ENCODE measurements around the gene DGCR6L.
"Not testable (repeated sequence)": the region's sequence is repeated elsewhere in the genome, so short reads cannot be mapped to it uniquely, and the experiment has no call there.

Gene DGCR6L

DNA sequence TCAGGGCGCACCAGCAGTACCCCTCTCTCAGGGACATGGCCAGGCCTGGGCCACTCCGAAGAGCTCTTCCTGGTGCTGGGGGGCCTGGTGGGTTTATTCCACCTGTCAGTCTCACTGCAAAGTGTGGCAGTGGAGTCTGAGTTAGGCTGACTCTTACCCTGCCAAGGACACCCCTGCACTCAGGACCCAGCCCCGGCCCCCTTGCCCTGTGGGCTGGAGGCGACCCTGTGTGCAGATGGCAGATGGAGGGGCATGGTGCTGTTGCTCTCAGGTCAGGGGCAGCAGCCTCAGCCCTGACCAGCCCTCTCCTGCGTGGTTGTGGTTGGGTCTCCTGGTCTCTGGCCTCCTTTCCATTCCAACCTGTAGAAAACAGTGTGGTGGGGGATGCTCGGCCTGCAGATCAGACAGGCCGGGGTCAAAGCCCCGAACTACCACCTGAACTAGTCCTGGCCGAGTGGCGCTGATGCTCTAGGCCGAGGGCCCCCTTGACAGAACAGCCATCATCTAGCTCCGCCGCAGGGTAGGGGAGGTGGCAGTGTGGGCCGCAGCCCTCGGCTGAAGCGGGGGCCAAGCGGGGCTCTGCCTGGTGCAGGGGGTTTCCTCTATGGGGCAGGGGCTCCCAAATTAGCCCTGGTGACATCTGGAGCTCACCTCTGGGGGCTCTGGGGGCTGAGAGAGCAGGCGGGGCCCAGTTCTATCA is 41.8 kb downstream of the DGCR6L start:
- H3K27ac ChIP-seq (ENCODE audit: low read depth, low read length); H3K27me3 ChIP-seq (ENCODE audit: insufficient read depth, low read length): not testable (repeated sequence)
- 83% methylated on average over 16 of the region's 18 CpGs for WGBS

DNA sequence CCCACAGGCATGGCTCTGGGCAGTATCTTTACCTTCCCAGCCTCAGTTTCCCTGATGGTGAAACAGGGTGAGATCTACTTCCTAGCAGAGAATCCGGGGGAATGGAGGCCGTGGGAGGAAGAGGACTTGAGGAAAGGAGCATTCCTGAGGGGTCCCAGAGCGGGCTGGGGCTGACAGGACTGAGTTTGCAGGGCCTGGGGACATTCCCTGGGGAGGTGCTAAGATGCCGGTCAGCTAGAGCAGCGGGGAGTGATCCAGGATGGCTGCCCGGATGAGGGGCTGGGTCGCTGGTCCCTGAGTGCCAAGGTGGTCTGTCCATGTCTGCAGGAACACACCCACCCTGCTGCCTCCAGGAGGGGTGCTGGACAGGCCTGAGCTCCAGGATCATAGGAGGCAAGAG is 43.4 kb downstream of the DGCR6L start:
- H3K9me3 ChIP-seq (ENCODE audit: insufficient read depth, low read depth, low read length): no peaks in the 10 kb centered on the region
- no peak overlapping the region for H3K27ac ChIP-seq (ENCODE audit: low read depth, low read length)
- no peaks in the 10 kb centered on the region for H3K4me1 ChIP-seq (ENCODE audit: insufficient read depth, low read length)
- WGBS: 84% methylated on average over 7 of the region's 7 CpGs
- H3K9ac ChIP-seq (ENCODE audit: low read depth, low read length): no peak overlapping the region
- no peaks in the 10 kb centered on the region for H3K27me3 ChIP-seq (ENCODE audit: insufficient read depth, low read length)
- H3K36me3 ChIP-seq (ENCODE audit: insufficient read depth, low read length): no peaks in the 10 kb centered on the region
- H3K4me3 ChIP-seq (ENCODE audit: low read length): no peak overlapping the region

More for the DNA sequence above, 41.8 kb downstream of the DGCR6L start:
- not testable (repeated sequence) for H3K9ac ChIP-seq (ENCODE audit: low read depth, low read length); H3K4me1 ChIP-seq (ENCODE audit: insufficient read depth, low read length); H3K36me3 ChIP-seq (ENCODE audit: insufficient read depth, low read length); H3K4me3 ChIP-seq (ENCODE audit: low read length); H3K9me3 ChIP-seq (ENCODE audit: insufficient read depth, low read depth, low read length)

DNA sequence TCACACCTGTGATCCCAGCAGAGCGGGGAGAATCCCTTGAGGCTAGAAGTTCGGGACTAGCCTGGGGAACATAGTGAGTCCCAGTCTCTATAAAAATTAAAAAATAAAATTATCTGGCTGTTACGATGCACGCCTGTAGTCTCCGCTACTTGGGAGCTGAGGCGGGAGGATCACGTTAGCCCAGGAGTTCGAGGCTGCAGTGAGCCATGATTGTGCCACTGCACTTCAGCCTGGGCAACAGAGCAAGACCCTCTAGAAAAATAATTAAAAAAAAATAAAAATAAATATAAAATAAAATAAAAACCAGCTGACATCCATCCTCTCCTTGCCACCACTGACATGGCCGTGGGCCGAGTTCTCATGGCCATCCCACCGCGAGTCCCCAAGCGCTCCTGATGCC is 44.0 kb downstream of the DGCR6L start:
- no peak overlapping the region for H3K4me3 ChIP-seq (ENCODE audit: low read length)
- no peaks in the 10 kb centered on the region for H3K27me3 ChIP-seq (ENCODE audit: insufficient read depth, low read length)
- WGBS: 95% methylated on average over 13 of the region's 13 CpGs
- H3K9ac ChIP-seq (ENCODE audit: low read depth, low read length): no peak overlapping the region
- H3K36me3 ChIP-seq (ENCODE audit: insufficient read depth, low read length): no peaks in the 10 kb centered on the region
- no peak overlapping the region for H3K27ac ChIP-seq (ENCODE audit: low read depth, low read length)
- H3K4me1 ChIP-seq (ENCODE audit: insufficient read depth, low read length): no peaks in the 10 kb centered on the region
- H3K9me3 ChIP-seq (ENCODE audit: insufficient read depth, low read depth, low read length): no peaks in the 10 kb centered on the region

DNA sequence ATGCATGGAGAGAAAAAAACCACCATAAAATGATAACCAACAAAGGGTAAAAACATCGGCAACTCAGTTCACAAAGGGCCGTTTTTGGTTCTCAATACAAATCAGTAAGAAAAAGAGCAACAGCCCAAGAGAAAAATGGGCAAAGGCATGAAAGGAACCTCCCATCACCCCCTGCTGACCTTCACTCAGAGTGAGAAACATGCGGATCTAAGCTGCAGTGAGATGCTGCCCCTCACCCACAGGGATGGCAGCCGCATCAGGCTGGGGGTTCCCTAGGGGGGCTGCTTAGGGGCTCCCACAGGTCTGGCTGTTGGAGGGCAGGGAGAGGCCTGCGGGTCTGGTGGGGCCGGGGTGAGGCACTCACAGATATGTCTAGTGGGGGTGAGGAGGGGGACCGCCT is 44.5 kb downstream of the DGCR6L start:
- H3K27me3 ChIP-seq (ENCODE audit: insufficient read depth, low read length); H3K27ac ChIP-seq (ENCODE audit: low read depth, low read length); H3K4me3 ChIP-seq (ENCODE audit: low read length); H3K9me3 ChIP-seq (ENCODE audit: insufficient read depth, low read depth, low read length); H3K9ac ChIP-seq (ENCODE audit: low read depth, low read length); H3K36me3 ChIP-seq (ENCODE audit: insufficient read depth, low read length); H3K4me1 ChIP-seq (ENCODE audit: insufficient read depth, low read length): not testable (repeated sequence)
- WGBS: 31% methylated on average over 3 of the region's 7 CpGs

DNA sequence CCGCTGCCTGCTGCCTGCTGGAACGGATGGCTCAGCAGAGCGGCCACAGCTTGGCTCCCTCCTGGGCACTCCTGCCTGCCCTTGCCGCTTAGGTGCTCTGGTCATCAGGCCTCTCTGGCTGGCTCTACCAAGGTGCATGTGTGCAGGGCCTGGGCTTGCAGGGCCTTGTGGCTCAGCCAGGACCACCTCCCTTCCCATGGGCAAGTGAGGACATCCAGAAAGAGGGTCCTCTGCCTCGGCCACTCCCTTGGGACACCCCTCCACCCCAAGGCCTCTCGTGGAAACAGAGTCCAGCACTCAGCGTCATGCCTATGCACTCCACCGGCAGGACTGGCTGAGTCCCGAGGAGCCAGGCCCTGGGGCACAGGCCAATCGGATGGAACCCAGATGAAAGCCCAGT is 45.5 kb downstream of the DGCR6L start:
- not testable (repeated sequence) for H3K9ac ChIP-seq (ENCODE audit: low read depth, low read length); H3K4me3 ChIP-seq (ENCODE audit: low read length); H3K27me3 ChIP-seq (ENCODE audit: insufficient read depth, low read length); H3K36me3 ChIP-seq (ENCODE audit: insufficient read depth, low read length); H3K27ac ChIP-seq (ENCODE audit: low read depth, low read length); H3K4me1 ChIP-seq (ENCODE audit: insufficient read depth, low read length); H3K9me3 ChIP-seq (ENCODE audit: insufficient read depth, low read depth, low read length)
- 94% methylated on average over 7 of the region's 10 CpGs for WGBS

DNA sequence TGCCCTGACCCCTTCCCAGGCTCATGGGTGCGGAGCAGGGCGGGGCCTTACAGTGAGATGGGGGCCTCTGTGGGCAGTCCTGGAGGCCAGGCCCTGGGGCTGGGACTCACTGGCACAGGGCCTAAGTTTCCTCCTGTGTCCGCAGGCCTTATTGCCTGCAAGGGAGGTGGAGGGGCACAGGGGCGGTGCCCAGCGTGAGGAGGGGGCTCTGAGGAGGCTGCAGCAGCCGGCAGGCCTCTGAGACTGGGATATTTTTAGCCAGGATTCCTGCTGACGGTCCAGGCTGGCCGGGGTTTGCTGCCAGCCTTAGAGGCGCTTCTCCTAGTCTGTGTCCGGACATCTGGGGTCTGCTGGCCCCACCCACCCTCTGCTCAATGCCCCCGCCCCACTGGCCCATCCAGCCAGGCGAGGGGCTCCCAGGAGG is 46.1 kb downstream of the DGCR6L start:
- Histone ChIP-seq H3K36me3 (ENCODE audit: insufficient read depth, low read length) (no peaks in the 10 kb centered on the region), H3K9me3 (ENCODE audit: insufficient read depth, low read depth, low read length) (no peaks in the 10 kb centered on the region), H3K4me3 (ENCODE audit: low read length) (no peak overlapping the region), H3K27ac (ENCODE audit: low read depth, low read length) (no peak overlapping the region), H3K9ac (ENCODE audit: low read depth, low read length) (no peak overlapping the region), H3K4me1 (ENCODE audit: insufficient read depth, low read length) (no peaks in the 10 kb centered on the region; the same call in 1 of the 2 replicates), H3K27me3 (ENCODE audit: insufficient read depth, low read length) (no peaks in the 10 kb centered on the region)
- WGBS: 87% methylated on average over 12 of the region's 12 CpGs

DNA sequence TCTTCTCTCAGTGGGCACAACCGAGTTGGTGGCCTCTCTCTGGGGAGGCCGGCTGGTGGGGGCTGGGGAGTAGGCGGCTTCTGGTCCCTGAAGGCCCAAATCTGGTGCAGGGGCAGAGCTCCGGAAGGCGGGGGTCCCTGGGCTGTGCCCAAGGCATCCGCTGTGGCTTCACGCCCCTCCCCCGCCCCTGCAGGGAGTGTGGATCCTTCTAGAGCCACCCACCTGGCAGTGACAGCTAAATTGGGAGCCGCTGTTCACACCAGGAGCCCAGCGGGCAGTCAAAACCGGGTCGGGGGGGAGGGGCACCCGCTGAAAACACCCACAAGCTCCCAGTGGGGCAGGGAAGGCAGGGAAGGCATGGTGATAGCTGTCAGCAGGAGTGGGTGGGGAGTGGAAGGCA is 47.2 kb downstream of the DGCR6L start:
- no peaks in the 10 kb centered on the region for H3K27me3 ChIP-seq (ENCODE audit: insufficient read depth, low read length)
- H3K36me3 ChIP-seq (ENCODE audit: insufficient read depth, low read length): no peaks in the 10 kb centered on the region
- H3K4me3 ChIP-seq (ENCODE audit: low read length): no peak overlapping the region
- H3K9me3 ChIP-seq (ENCODE audit: insufficient read depth, low read depth, low read length): no peaks in the 10 kb centered on the region
- H3K27ac ChIP-seq (ENCODE audit: low read depth, low read length): no peak overlapping the region
- 91% methylated on average over 13 of the region's 13 CpGs for WGBS
- H3K9ac ChIP-seq (ENCODE audit: low read depth, low read length): no peak overlapping the region
- H3K4me1 ChIP-seq (ENCODE audit: insufficient read depth, low read length): no peaks in the 10 kb centered on the region; the same call in none of the 2 replicates

DNA sequence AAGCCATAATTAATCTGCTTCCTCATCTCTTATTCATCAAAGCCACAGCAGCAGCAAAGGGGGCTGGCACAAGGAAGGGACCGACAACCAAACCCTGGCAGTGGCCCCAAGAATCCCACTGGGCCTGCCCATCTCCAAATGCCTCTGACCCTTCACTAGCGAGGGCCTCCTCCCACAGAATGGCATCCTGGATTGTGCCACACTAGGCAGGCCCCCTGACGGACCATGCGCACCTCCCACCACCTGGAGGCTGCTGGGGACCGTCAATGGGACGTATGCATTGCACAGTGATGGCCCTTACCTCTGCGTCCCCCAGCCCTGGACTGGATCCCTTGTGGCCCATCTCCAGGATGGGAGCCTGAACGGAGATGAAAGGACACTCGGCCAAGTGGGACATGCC is 47.7 kb downstream of the DGCR6L start:
- Histone ChIP-seq H3K36me3 (ENCODE audit: insufficient read depth, low read length) (no peaks in the 10 kb centered on the region), H3K9ac (ENCODE audit: low read depth, low read length) (no peak overlapping the region), H3K9me3 (ENCODE audit: insufficient read depth, low read depth, low read length) (no peaks in the 10 kb centered on the region), H3K27me3 (ENCODE audit: insufficient read depth, low read length) (no peaks in the 10 kb centered on the region), H3K4me1 (ENCODE audit: insufficient read depth, low read length) (no peaks in the 10 kb centered on the region; the same call in none of the 2 replicates), H3K27ac (ENCODE audit: low read depth, low read length) (no peak overlapping the region), H3K4me3 (ENCODE audit: low read length) (no peak overlapping the region)
- WGBS: 94% methylated on average over 9 of the region's 9 CpGs

DNA sequence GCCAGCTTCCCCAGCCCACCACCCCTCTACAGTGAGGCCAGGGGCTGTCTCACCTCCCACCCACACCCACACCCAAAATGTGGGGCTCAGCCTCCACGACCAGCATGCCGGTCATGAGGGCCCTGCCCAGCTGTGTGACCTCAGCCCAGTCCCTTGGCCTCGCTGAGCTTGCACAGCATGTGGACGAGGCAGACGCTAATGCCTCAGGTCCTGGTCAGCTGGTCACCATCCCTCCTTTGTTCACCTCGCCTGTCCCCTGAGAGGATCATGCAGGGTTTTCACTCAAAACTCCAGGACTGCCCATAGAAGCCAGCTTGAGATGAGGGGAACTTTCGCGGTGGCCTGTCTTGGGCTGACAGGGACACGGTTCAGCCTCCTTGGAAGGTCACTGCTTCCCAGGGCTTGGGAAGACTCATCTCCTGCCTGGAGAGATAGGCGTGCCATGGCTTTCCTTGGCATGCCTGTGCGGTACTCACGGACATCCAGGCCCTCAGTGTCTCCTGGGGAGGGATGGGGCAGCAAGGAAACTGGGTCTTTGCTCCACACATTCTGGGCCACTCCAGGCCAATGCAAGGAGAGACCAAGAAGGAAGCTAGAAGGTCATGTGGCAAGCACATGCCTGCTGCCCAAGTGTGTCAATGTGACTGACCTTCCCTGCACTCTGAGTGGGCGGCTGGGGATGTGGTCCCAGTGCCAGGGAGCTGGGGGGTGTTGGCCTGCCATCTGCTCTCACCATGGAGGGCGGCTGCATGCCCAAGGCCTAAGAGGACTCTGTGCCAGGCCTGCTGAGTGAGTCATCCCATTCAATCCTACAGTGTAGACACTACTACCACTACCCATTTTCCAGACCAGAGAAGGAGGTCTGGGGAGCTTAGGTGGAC is 48.5 kb downstream of the DGCR6L start:
- H3K9me3 ChIP-seq (ENCODE audit: insufficient read depth, low read depth, low read length): no peaks in the 10 kb centered on the region
- H3K9ac ChIP-seq (ENCODE audit: low read depth, low read length): no peak overlapping the region
- 93% methylated on average over 14 of the region's 14 CpGs for WGBS
- H3K36me3 ChIP-seq (ENCODE audit: insufficient read depth, low read length): no peaks in the 10 kb centered on the region
- no peaks in the 10 kb centered on the region; the same call in none of the 2 replicates for H3K4me1 ChIP-seq (ENCODE audit: insufficient read depth, low read length)
- no peaks in the 10 kb centered on the region for H3K27me3 ChIP-seq (ENCODE audit: insufficient read depth, low read length)
- H3K27ac ChIP-seq (ENCODE audit: low read depth, low read length): no peak overlapping the region
- no peak overlapping the region for H3K4me3 ChIP-seq (ENCODE audit: low read length)

DNA sequence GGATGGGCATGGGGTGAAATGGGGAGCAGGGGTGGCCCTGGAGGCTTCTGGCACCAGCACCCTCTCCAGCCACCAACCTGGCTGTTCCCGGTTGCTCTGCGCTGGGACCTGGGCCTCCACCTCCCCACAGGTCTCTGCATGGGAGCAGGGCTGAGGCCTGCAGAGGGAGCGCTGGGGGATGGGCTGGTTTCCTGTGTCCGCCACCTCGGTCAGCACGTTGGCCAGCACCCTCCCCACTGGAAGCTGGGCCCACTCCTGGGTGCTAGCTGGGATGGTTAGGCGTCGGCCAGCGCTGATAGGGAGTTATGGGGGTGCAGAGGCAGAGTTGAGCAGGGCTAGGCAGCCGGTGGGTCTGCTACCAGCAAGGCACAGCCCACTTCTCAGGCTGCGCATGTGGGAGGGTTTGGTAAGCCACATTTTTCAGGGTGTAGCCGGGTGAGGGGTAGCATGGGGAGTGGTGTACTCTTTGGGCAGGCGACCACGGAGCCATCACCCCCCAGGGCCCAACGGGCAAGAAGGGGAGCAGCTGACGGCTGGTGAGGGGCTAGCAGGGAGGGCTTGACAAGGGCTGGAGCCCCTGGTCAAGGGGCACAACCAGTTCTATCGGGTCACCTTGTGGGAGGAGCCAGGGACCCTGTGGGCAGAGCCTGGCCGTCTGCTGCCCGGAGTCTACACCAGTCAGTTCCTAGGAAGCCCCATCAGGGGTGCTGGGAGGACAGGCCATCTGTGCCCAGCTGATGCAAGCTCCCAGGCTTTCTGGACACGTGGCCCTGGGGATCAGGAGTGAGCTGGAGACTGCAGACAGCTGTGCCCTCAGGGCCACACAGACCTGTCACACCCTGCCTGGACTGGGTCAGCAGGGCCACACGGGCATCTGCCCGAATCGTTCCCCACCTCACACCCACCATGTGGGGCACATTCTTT is 49.4 kb downstream of the DGCR6L start:
- not testable (repeated sequence) for H3K9me3 ChIP-seq (ENCODE audit: insufficient read depth, low read depth, low read length); H3K36me3 ChIP-seq (ENCODE audit: insufficient read depth, low read length); H3K4me3 ChIP-seq (ENCODE audit: low read length); H3K4me1 ChIP-seq (ENCODE audit: insufficient read depth, low read length); H3K9ac ChIP-seq (ENCODE audit: low read depth, low read length); H3K27ac ChIP-seq (ENCODE audit: low read depth, low read length); H3K27me3 ChIP-seq (ENCODE audit: insufficient read depth, low read length)
- 72% methylated on average over 20 of the region's 23 CpGs for WGBS

DNA sequence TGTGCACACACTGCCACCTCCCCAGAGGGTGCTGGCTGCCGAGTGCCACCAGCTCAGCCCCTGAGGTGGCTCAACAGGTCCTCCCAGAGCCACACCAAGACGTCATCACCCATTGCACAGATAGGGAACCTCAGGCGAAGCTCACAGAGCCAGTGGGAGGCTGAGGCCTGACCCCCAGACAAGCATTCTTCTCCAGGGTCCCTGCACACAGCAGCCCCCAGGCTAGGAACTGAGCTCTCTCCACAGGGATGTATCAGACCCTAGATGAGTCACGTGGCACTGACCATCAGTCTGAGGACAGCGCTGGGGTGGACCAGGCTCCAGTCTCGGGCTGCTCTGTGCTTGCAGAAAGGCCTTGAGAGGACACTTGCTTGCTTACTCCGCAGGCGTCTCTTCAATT is 50.2 kb downstream of the DGCR6L start:
- H3K9me3 ChIP-seq (ENCODE audit: insufficient read depth, low read depth, low read length): not testable (repeated sequence)
- 92% methylated on average over 8 of the region's 8 CpGs for WGBS

More for the DNA sequence above, 50.2 kb downstream of the DGCR6L start:
- not testable (repeated sequence) for H3K4me1 ChIP-seq (ENCODE audit: insufficient read depth, low read length); H3K9ac ChIP-seq (ENCODE audit: low read depth, low read length); H3K4me3 ChIP-seq (ENCODE audit: low read length); H3K36me3 ChIP-seq (ENCODE audit: insufficient read depth, low read length); H3K27ac ChIP-seq (ENCODE audit: low read depth, low read length); H3K27me3 ChIP-seq (ENCODE audit: insufficient read depth, low read length)

Data from HUES64 (cell line).